IMR-90 (cell line): ENCODE results near the gene VPS8. TPM values are rescaled to one million over a fixed set of nuclear protein-coding genes. Genes with fewer than 3 reads are reported as not detected.

Source experiments
- ATAC-seq: fragments of 200-7000 bp; cut with Tn5 transposase; 2 replicates; pipeline ENCODE4 v1.9.1; 2020; ENCODE audit warnings: low read depth, mild to moderate bottlenecking, moderate library complexity
- BruUV-seq: library from RNA; stranded (reverse); fragments of 400-500 nt; replicated peaks from 2 replicates; lab custom pipeline; 2021; lab: Mats Ljungman, UMichigan
- CTCF ChIA-PET: fragments of 300-600 bp; formaldehyde crosslinking; extraction: SDS; loops from one replicate; lab custom pipeline; 2021; ENCODE audit warnings: antibody characterized with exemption; lab: Yijun Ruan, JAX
- POLR2A ChIA-PET: fragments of 300-600 bp; sonication (Branson Sonifier 250); formaldehyde crosslinking; loops from one replicate; lab custom pipeline; 2022; ENCODE audit warnings: antibody characterized with exemption; ENCODE audit not compliant: unreplicated experiment; lab: Charles Lee
- DNase-seq: peaks from one replicate; pipeline ENCODE4 v3.0.0; 2013
- H2AFZ ChIP-seq: replicated peaks from 2 replicates; pipeline ENCODE3; 2013; ENCODE audit warnings: low read length, mild to moderate bottlenecking; ENCODE audit not compliant: poor library complexity
- H2AK5ac ChIP-seq: 2 replicates; pipeline ENCODE4 v1.6.1; 2013; ENCODE audit warnings: low read depth, low read length, inconsistent platforms
- H2AK9ac ChIP-seq: replicated peaks from 2 replicates; pipeline ENCODE3; 2013; ENCODE audit warnings: mild to moderate bottlenecking, low read depth, low read length, moderate library complexity; ENCODE audit not compliant: poor library complexity
- H2BK120ac ChIP-seq: 2 replicates; pipeline ENCODE4 v1.6.1; 2013; ENCODE audit warnings: low read depth, low read length, inconsistent platforms
- H2BK15ac ChIP-seq: 3 replicates; pipeline ENCODE4 v1.6.1; 2013; ENCODE audit warnings: low read depth, low read length, inconsistent platforms
- H2BK20ac ChIP-seq: 2 replicates; pipeline ENCODE4 v1.6.1; 2013; ENCODE audit warnings: low read depth, mild to moderate bottlenecking, inconsistent platforms, low read length, moderate library complexity
- H2BK5ac ChIP-seq: 2 replicates; pipeline ENCODE4 v1.6.1; 2013; ENCODE audit warnings: mild to moderate bottlenecking, low read depth, low read length, inconsistent platforms; ENCODE audit not compliant: poor library complexity, severe bottlenecking
- H3K14ac ChIP-seq: replicated peaks from 2 replicates; pipeline ENCODE4 v1.6.1; 2013; ENCODE audit warnings: low read depth, low read length, inconsistent platforms
- H3K18ac ChIP-seq: 2 replicates; pipeline ENCODE4 v1.6.1; 2013; ENCODE audit warnings: low read depth, low read length, control low read depth
- H3K23ac ChIP-seq: 2 replicates; pipeline ENCODE4 v1.6.1; 2013; ENCODE audit warnings: low read depth, low read length, inconsistent platforms
- H3K27ac ChIP-seq: 2 replicates; pipeline ENCODE4 v1.5.1; 2013; ENCODE audit warnings: mild to moderate bottlenecking, control low read depth, low read length; ENCODE audit not compliant: insufficient read depth
- H3K27me3 ChIP-seq: 2 replicates; pipeline ENCODE4 v1.6.1; 2013; ENCODE audit warnings: low read length; ENCODE audit not compliant: control insufficient read depth, insufficient read depth
- H3K36me3 ChIP-seq: 2 replicates; pipeline ENCODE4 v1.6.1; 2013; ENCODE audit warnings: low read length, mixed read lengths; ENCODE audit not compliant: control insufficient read depth, insufficient read depth
- H3K4ac ChIP-seq: 2 replicates; pipeline ENCODE4 v1.6.1; 2013; ENCODE audit warnings: low read depth, low read length, inconsistent platforms
- H3K4me1 ChIP-seq: 2 replicates; pipeline ENCODE4 v1.6.1; 2013; ENCODE audit warnings: low read length, mixed read lengths; ENCODE audit not compliant: control insufficient read depth, insufficient read depth
- H3K4me2 ChIP-seq: 2 replicates; pipeline ENCODE4 v1.6.1; 2013; ENCODE audit warnings: low read depth, mild to moderate bottlenecking, control low read depth, low read length, moderate library complexity
- H3K4me3 ChIP-seq: 2 replicates; pipeline ENCODE4 v1.5.1; 2013; ENCODE audit warnings: low read depth, mild to moderate bottlenecking, control low read depth, low read length, moderate library complexity; ENCODE audit not compliant: insufficient read depth
- H3K56ac ChIP-seq: 2 replicates; pipeline ENCODE4 v1.6.1; 2013; ENCODE audit warnings: low read length, inconsistent platforms; ENCODE audit not compliant: insufficient read depth; ENCODE audit errors: extremely low read depth
- H3K79me1 ChIP-seq, 2 experiments: 2 replicates each; pipeline ENCODE4 v1.6.1; 2013; ENCODE audit warnings: low read length in 2 of 2, inconsistent platforms in 1 of 2, low read depth in 1 of 2
- H3K9ac ChIP-seq: 2 replicates; pipeline ENCODE4 v1.6.1; 2013; ENCODE audit warnings: low read depth, low read length, control low read depth
- H3K9me1 ChIP-seq: 2 replicates; pipeline ENCODE4 v1.6.1; 2013; ENCODE audit warnings: low read length, inconsistent platforms; ENCODE audit not compliant: insufficient read depth
- H3K9me3 ChIP-seq: 2 replicates; pipeline ENCODE4 v1.6.1; 2013; ENCODE audit warnings: low read length; ENCODE audit not compliant: control insufficient read depth, insufficient read depth
- H4K20me1 ChIP-seq: 2 replicates; pipeline ENCODE4 v1.6.1; 2013; ENCODE audit warnings: low read length, inconsistent platforms; ENCODE audit not compliant: insufficient read depth
- H4K5ac ChIP-seq: 2 replicates; pipeline ENCODE4 v1.6.1; 2013; ENCODE audit warnings: mild to moderate bottlenecking, low read depth, low read length, control low read depth
- H4K8ac ChIP-seq, 2 experiments: 2 replicates each; pipeline ENCODE4 v1.6.1; 2013; ENCODE audit warnings: low read depth in 2 of 2, low read length in 2 of 2, control low read depth in 1 of 2, inconsistent platforms in 1 of 2
- H4K91ac ChIP-seq: 2 replicates; pipeline ENCODE4 v1.6.1; 2013; ENCODE audit warnings: low read depth, low read length, inconsistent platforms; ENCODE audit not compliant: insufficient read depth
- MXI1 ChIP-seq: IDR thresholded peaks from 2 replicates; pipeline ENCODE4 v1.6.1; 2012; ENCODE audit warnings: low read depth, mild to moderate bottlenecking, low read length, moderate library complexity, borderline replicate concordance
- NFE2L2 ChIP-seq: fragments of 150-350 bp; IDR thresholded peaks from 2 replicates; pipeline ENCODE4 v1.6.1; 2016; ENCODE audit warnings: low read depth, mild to moderate bottlenecking, low read length
- POLR2A ChIP-seq: IDR thresholded peaks from 2 replicates; pipeline ENCODE4 v1.6.1; 2012; ENCODE audit warnings: mild to moderate bottlenecking, low read depth, low read length
- WGBS, 2 experiments: methylation state at CpG; one replicate each; pipeline versions ENCODE4 v1.1.5 to v1.1.7; 2013; ENCODE audit warnings: missing lambda C conversion rate in 2 of 2; ENCODE audit not compliant: insufficient read length in 1 of 2; ENCODE audit errors: extremely low coverage in 2 of 2; 5-methylcytosine and 5-hydroxymethylcytosine counted together
- dilution Hi-C: fragments of 300-500 bp; cut with HindIII; formaldehyde crosslinking; loops from one replicate; pipeline ENCODE4 v1.14.3; 2018; ENCODE audit warnings: low sequenced_read_pairs; ENCODE audit not compliant: unreplicated experiment
- in situ Hi-C: fragments of 300-500 bp; cut with MboI; formaldehyde crosslinking; loops from 3 replicates; pipeline ENCODE4 v1.14.3; 2019; ENCODE audit warnings: low sequenced_read_pairs, inconsistent platforms, mixed read lengths
- intact Hi-C: fragments of 100-400 bp; cut with micrococcal nuclease; formaldehyde crosslinking; loops from 2 replicates; pipeline ENCODE4 v1.10.0; 2022
- polyA plus RNA-seq, 3 experiments: library from polyadenylated mRNA; depleted of rRNA; stranded (reverse); fragments of >200 nt; gene quantifications; 2 replicates each; pipeline ENCODE4 v1.2.3, GENCODE V29; 2012; ENCODE audit warnings: low replicate concordance in 1 of 3
- total RNA-seq: library from RNA; depleted of rRNA; stranded (reverse); fragments of >200 nt; gene quantifications from 2 replicates; pipeline ENCODE4 v1.2.3, GENCODE V29; 2012
- TF ChIP-seq, protein P1 (sequence below): fragments of 150-350 bp; IDR thresholded peaks from 2 replicates; pipeline ENCODE4 v1.6.1; 2017; ENCODE audit warnings: mild to moderate bottlenecking, antibody characterized with exemption, low read length, low read depth

VPS8 gene
- total and polyA plus RNA-seq, 2 of the 4 experiments (the other 2 are of a cell fraction): 14.0 to 56.1 TPM

DNA sequence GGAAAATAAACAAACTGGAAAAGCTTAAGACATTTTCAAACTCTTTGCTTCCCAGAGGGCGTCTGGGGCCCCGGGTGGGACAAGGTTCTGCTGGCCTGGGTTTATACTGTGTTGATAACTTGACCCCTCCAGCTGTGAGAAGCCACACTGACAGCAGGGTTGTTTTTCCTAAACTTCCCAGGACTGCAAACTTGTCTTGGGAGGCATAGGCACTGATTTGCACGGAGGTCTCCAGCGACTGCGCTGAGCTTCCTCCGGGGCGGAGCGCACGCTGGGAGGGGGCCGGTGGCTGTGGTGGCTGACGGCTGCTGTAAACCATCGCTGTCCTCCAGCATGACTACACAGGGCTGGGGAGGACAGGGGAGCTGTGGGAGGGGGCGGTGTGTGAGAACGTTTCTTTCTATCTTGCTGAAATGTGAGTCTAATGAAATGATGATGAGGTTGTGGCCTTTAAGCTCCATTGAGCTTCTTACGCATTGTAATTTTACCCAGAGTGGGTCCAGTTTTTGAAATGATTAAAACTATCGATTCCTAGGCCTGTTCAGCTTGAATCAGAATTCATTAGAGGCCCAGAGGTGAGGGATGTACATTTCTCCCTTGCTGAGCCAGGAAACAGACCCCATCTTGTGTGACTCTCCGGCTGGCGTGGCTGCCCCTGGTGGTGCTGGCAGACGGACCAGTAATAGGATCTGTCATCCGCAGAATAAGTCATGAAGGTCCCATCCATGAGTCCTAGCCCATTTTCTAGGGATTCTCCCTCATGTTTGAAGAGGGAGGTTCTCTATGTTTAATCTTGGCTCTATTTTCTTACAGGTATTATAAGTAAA is 40.5 kb upstream of the VPS8 start:
- Histone ChIP-seq H2BK120ac (no peak overlapping the region), H3K9ac (no peak overlapping the region), H2BK15ac (no peak overlapping the region), H2BK5ac (no peak overlapping the region), H3K18ac (no peak overlapping the region), H4K5ac (no peak overlapping the region), H3K27me3 (no peaks in the 10 kb centered on the region), H3K4me3 (no peak overlapping the region), H3K79me1 (no peaks in the 10 kb centered on the region), H3K56ac (no peak overlapping the region), H3K4me1 (peaks cover 24% of the 10 kb centered on the region), H2AK9ac (no peak overlapping the region), H3K23ac (no peak overlapping the region), H4K91ac (no peak overlapping the region), H3K9me1 (0 out of 2 replicates have a peak, but pooled peaks cover 2% of the 10 kb centered on the region), H3K14ac (no peak overlapping the region), H2BK20ac (no peak overlapping the region), H2AK5ac (no peak overlapping the region), H2AFZ (no peak overlapping the region), H3K27ac (no peak overlapping the region), H4K20me1 (no peaks in the 10 kb centered on the region), H3K36me3 (no peaks in the 10 kb centered on the region), H4K8ac (no peak overlapping the region), H3K9me3 (no peaks in the 10 kb centered on the region), H3K4ac (no peak overlapping the region), H3K4me2 (no peak overlapping the region)
- 49% methylated on average over 5 of the region's 20 CpGs; no CpG with 5 or more reads in 1 of the 2 experiments for WGBS, 2 experiments
- intact Hi-C loops: no loop called here
- POLR2A ChIA-PET: no interaction called here
- TF ChIP-seq POLR2A (no peak), NFE2L2 (no peak), MXI1 (no peak)
- TF ChIP-seq, protein P1, sequence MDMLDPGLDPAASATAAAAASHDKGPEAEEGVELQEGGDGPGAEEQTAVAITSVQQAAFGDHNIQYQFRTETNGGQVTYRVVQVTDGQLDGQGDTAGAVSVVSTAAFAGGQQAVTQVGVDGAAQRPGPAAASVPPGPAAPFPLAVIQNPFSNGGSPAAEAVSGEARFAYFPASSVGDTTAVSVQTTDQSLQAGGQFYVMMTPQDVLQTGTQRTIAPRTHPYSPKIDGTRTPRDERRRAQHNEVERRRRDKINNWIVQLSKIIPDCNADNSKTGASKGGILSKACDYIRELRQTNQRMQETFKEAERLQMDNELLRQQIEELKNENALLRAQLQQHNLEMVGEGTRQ: no peak
- no peak for DNase-seq
- no peak; the same call in 1 of the 2 replicates for ATAC-seq
- no TSS peak for BruUV-seq
- dilution Hi-C loops: no loop called here
- CTCF ChIA-PET: no interaction called here
- in situ Hi-C loops: loop anchor here (10.0 kb wide), 1 partner anchor 397 kb away; the partner anchor contains the start of gene THPO
